ENCODE measurements around the gene LRRC3C.
"Not testable (repeated sequence)": the region's sequence is repeated elsewhere in the genome, so short reads cannot be mapped to it uniquely, and the experiment has no call there.

The LRRC3C gene
- total RNA-seq, result 0 to 0.39 (median 0) reads per million in 3 donors

GRCh38 chr17:39927101-39927928 is at the start of gene LRRC3C, which contains the start of gene ORMDL3:
Gene LRRC3C (plus strand): TSS chr17:39927732. CDS start chr17:39941524, 13,792 bp downstream.
Gene ORMDL3 (minus strand): TSS chr17:39927601. CDS start chr17:39924203, 3,398 bp downstream.
- Histone ChIP-seq H3K4me3 (ENCODE audit: insufficient read depth, low read depth, low read length, poor library complexity, severe bottlenecking) (peak within 1 kb of the TSS; percentile 91), H3K36me3 (ENCODE audit: control insufficient read depth, insufficient read depth, low read length) (peaks cover 19% of the 10 kb centered on the region), H3K27ac (ENCODE audit: insufficient read depth, low read length, poor library complexity, severe bottlenecking) (peak within 1 kb of the TSS; percentile 86), H3K9me3 (ENCODE audit: control insufficient read depth, low read length) (no peaks in the 10 kb centered on the region), H3K27me3 (replicated peaks; ENCODE audit: control insufficient read depth, insufficient read depth, low read length, poor library complexity, severe bottlenecking) (no peaks in the 10 kb centered on the region), H3K4me1 (ENCODE audit: control insufficient read depth, insufficient read depth, low read length, poor library complexity, severe bottlenecking) (peaks cover 28% of the 10 kb centered on the region)
- DNase-seq, result peak; percentile 75 to 85 (median 81)

- not testable (repeated sequence) for H3K27me3 ChIP-seq (replicated peaks; ENCODE audit: control insufficient read depth, insufficient read depth, low read length, poor library complexity, severe bottlenecking); H3K36me3 ChIP-seq (ENCODE audit: control insufficient read depth, insufficient read depth, low read length); DNase-seq; H3K9me3 ChIP-seq (ENCODE audit: control insufficient read depth, low read length); H3K27ac ChIP-seq (ENCODE audit: insufficient read depth, low read length, poor library complexity, severe bottlenecking); H3K4me1 ChIP-seq (ENCODE audit: control insufficient read depth, insufficient read depth, low read length, poor library complexity, severe bottlenecking); H3K4me3 ChIP-seq (ENCODE audit: insufficient read depth, low read depth, low read length, poor library complexity, severe bottlenecking)
Observed at GRCh38 chr17:39886102-39886501, 41.4 kb upstream of the LRRC3C start.

GRCh38 chr17:39887078-39887477 is 40.5 kb upstream of the LRRC3C start:
- no peaks in the 10 kb centered on the region for H3K9me3 ChIP-seq (ENCODE audit: control insufficient read depth, low read length)
- H3K27ac ChIP-seq (ENCODE audit: insufficient read depth, low read length, poor library complexity, severe bottlenecking), result no peak overlapping the region
- H3K36me3 ChIP-seq (ENCODE audit: control insufficient read depth, insufficient read depth, low read length), result no peaks in the 10 kb centered on the region
- H3K4me1 ChIP-seq (ENCODE audit: control insufficient read depth, insufficient read depth, low read length, poor library complexity, severe bottlenecking), result no peaks in the 10 kb centered on the region
- H3K27me3 ChIP-seq (replicated peaks; ENCODE audit: control insufficient read depth, insufficient read depth, low read length, poor library complexity, severe bottlenecking), result no peaks in the 10 kb centered on the region
- no peak for DNase-seq
- H3K4me3 ChIP-seq (ENCODE audit: insufficient read depth, low read depth, low read length, poor library complexity, severe bottlenecking), result no peak overlapping the region

GRCh38 chr17:39889200-39889599 is 38.3 kb upstream of the LRRC3C start:
- no peak for DNase-seq
- Histone ChIP-seq H3K27ac (ENCODE audit: insufficient read depth, low read length, poor library complexity, severe bottlenecking) (no peak overlapping the region), H3K36me3 (ENCODE audit: control insufficient read depth, insufficient read depth, low read length) (no peaks in the 10 kb centered on the region), H3K9me3 (ENCODE audit: control insufficient read depth, low read length) (no peaks in the 10 kb centered on the region), H3K27me3 (replicated peaks; ENCODE audit: control insufficient read depth, insufficient read depth, low read length, poor library complexity, severe bottlenecking) (no peaks in the 10 kb centered on the region), H3K4me1 (ENCODE audit: control insufficient read depth, insufficient read depth, low read length, poor library complexity, severe bottlenecking) (no peaks in the 10 kb centered on the region), H3K4me3 (ENCODE audit: insufficient read depth, low read depth, low read length, poor library complexity, severe bottlenecking) (no peak overlapping the region)

GRCh38 chr17:39894681-39895376 is 32.7 kb upstream of the LRRC3C start:
- Histone ChIP-seq H3K4me3 (ENCODE audit: insufficient read depth, low read depth, low read length, poor library complexity, severe bottlenecking) (no peak overlapping the region), H3K36me3 (ENCODE audit: control insufficient read depth, insufficient read depth, low read length) (no peaks in the 10 kb centered on the region), H3K27ac (ENCODE audit: insufficient read depth, low read length, poor library complexity, severe bottlenecking) (no peak overlapping the region), H3K4me1 (ENCODE audit: control insufficient read depth, insufficient read depth, low read length, poor library complexity, severe bottlenecking) (peaks cover 3% of the 10 kb centered on the region), H3K9me3 (ENCODE audit: control insufficient read depth, low read length) (no peaks in the 10 kb centered on the region), H3K27me3 (replicated peaks; ENCODE audit: control insufficient read depth, insufficient read depth, low read length, poor library complexity, severe bottlenecking) (no peaks in the 10 kb centered on the region)
- DNase-seq, result no peak

- H3K4me3 ChIP-seq (ENCODE audit: insufficient read depth, low read depth, low read length, poor library complexity, severe bottlenecking), result no peak overlapping the region
- no peak overlapping the region for H3K27ac ChIP-seq (ENCODE audit: insufficient read depth, low read length, poor library complexity, severe bottlenecking)
- no peaks in the 10 kb centered on the region for H3K27me3 ChIP-seq (replicated peaks; ENCODE audit: control insufficient read depth, insufficient read depth, low read length, poor library complexity, severe bottlenecking)
- peaks cover 3% of the 10 kb centered on the region for H3K4me1 ChIP-seq (ENCODE audit: control insufficient read depth, insufficient read depth, low read length, poor library complexity, severe bottlenecking)
- H3K36me3 ChIP-seq (ENCODE audit: control insufficient read depth, insufficient read depth, low read length), result no peaks in the 10 kb centered on the region
- DNase-seq, result no peak
- no peaks in the 10 kb centered on the region for H3K9me3 ChIP-seq (ENCODE audit: control insufficient read depth, low read length)
Observed at GRCh38 chr17:39898088-39898487, 29.4 kb upstream of the LRRC3C start.

GRCh38 chr17:39899215-39899614 is 28.3 kb upstream of the LRRC3C start:
- Histone ChIP-seq H3K4me3 (ENCODE audit: insufficient read depth, low read depth, low read length, poor library complexity, severe bottlenecking) (no peak overlapping the region), H3K9me3 (ENCODE audit: control insufficient read depth, low read length) (no peaks in the 10 kb centered on the region), H3K36me3 (ENCODE audit: control insufficient read depth, insufficient read depth, low read length) (no peaks in the 10 kb centered on the region), H3K4me1 (ENCODE audit: control insufficient read depth, insufficient read depth, low read length, poor library complexity, severe bottlenecking) (peaks cover 11% of the 10 kb centered on the region), H3K27ac (ENCODE audit: insufficient read depth, low read length, poor library complexity, severe bottlenecking) (no peak overlapping the region), H3K27me3 (replicated peaks; ENCODE audit: control insufficient read depth, insufficient read depth, low read length, poor library complexity, severe bottlenecking) (no peaks in the 10 kb centered on the region)
- no peak for DNase-seq

GRCh38 chr17:39902027-39902426 is 25.5 kb upstream of the LRRC3C start:
- H3K9me3 ChIP-seq (ENCODE audit: control insufficient read depth, low read length); H3K36me3 ChIP-seq (ENCODE audit: control insufficient read depth, insufficient read depth, low read length); H3K27me3 ChIP-seq (replicated peaks; ENCODE audit: control insufficient read depth, insufficient read depth, low read length, poor library complexity, severe bottlenecking); H3K4me3 ChIP-seq (ENCODE audit: insufficient read depth, low read depth, low read length, poor library complexity, severe bottlenecking); H3K27ac ChIP-seq (ENCODE audit: insufficient read depth, low read length, poor library complexity, severe bottlenecking); H3K4me1 ChIP-seq (ENCODE audit: control insufficient read depth, insufficient read depth, low read length, poor library complexity, severe bottlenecking); DNase-seq: not testable (repeated sequence)

GRCh38 chr17:39903158-39903884 is 24.2 kb upstream of the LRRC3C start:
- no peaks in the 10 kb centered on the region for H3K27me3 ChIP-seq (replicated peaks; ENCODE audit: control insufficient read depth, insufficient read depth, low read length, poor library complexity, severe bottlenecking)
- no peaks in the 10 kb centered on the region for H3K36me3 ChIP-seq (ENCODE audit: control insufficient read depth, insufficient read depth, low read length)
- H3K4me1 ChIP-seq (ENCODE audit: control insufficient read depth, insufficient read depth, low read length, poor library complexity, severe bottlenecking), result peaks cover 9% of the 10 kb centered on the region
- no peak for DNase-seq
- no peaks in the 10 kb centered on the region for H3K9me3 ChIP-seq (ENCODE audit: control insufficient read depth, low read length)
- H3K4me3 ChIP-seq (ENCODE audit: insufficient read depth, low read depth, low read length, poor library complexity, severe bottlenecking), result no peak overlapping the region
- no peak overlapping the region for H3K27ac ChIP-seq (ENCODE audit: insufficient read depth, low read length, poor library complexity, severe bottlenecking)

- Histone ChIP-seq H3K4me1 (ENCODE audit: control insufficient read depth, insufficient read depth, low read length, poor library complexity, severe bottlenecking) (peaks cover 9% of the 10 kb centered on the region), H3K27me3 (replicated peaks; ENCODE audit: control insufficient read depth, insufficient read depth, low read length, poor library complexity, severe bottlenecking) (no peaks in the 10 kb centered on the region), H3K36me3 (ENCODE audit: control insufficient read depth, insufficient read depth, low read length) (peaks cover 11% of the 10 kb centered on the region), H3K4me3 (ENCODE audit: insufficient read depth, low read depth, low read length, poor library complexity, severe bottlenecking) (no peak overlapping the region), H3K9me3 (ENCODE audit: control insufficient read depth, low read length) (no peaks in the 10 kb centered on the region), H3K27ac (ENCODE audit: insufficient read depth, low read length, poor library complexity, severe bottlenecking) (no peak overlapping the region)
- DNase-seq, result no peak
Observed at GRCh38 chr17:39904990-39905288, 22.6 kb upstream of the LRRC3C start.
